Neural cell (in vitro differentiated cells): ENCODE data around the gene ZNF516. TPM values are rescaled to one million over a fixed set of nuclear protein-coding genes. Genes with fewer than 3 reads are reported as not detected.
A peak's percentile ranks its signal among the peaks of the same experiment; 100 is the strongest.

Experiments
- H2AFZ ChIP-seq: fragments of 200-600, 300-800 bp; sonication (generic), shearing (Covaris generic); 2 replicates; pipeline ENCODE4 v1.6.0; 2014; ENCODE audit warnings: low read depth, mild to moderate bottlenecking, antibody characterized with exemption, low read length, moderate library complexity
- H3F3A ChIP-seq: fragments of 200-600 bp; shearing (Covaris generic); 2 replicates; pipeline ENCODE4 v1.6.1; 2016; ENCODE audit warnings: mild to moderate bottlenecking, moderate library complexity, mixed read lengths, antibody characterized with exemption, low read length; ENCODE audit not compliant: insufficient read depth, poor library complexity, severe bottlenecking
- H3K27ac ChIP-seq: fragments of 200-600, 300-800 bp; sonication (generic), shearing (Covaris generic); 2 replicates; pipeline ENCODE4 v1.5.1; 2014; ENCODE audit warnings: mild to moderate bottlenecking, low read length, moderate library complexity
- H3K27me3 ChIP-seq: fragments of 300-800, 200-600 bp; sonication (generic), shearing (Covaris generic); 2 replicates; pipeline ENCODE4 v1.6.0; 2014; ENCODE audit warnings: mild to moderate bottlenecking, low read depth, low read length, moderate library complexity; ENCODE audit not compliant: insufficient read depth
- H3K36me3 ChIP-seq: fragments of 300-800, 200-600 bp; sonication (generic), shearing (Covaris generic); 2 replicates; pipeline ENCODE4 v1.5.1; 2014; ENCODE audit warnings: mild to moderate bottlenecking, antibody characterized with exemption, low read length, moderate library complexity; ENCODE audit not compliant: insufficient read depth
- H3K4me2 ChIP-seq: fragments of 300-800, 200-600 bp; sonication (generic), shearing (Covaris generic); 2 replicates; pipeline ENCODE4 v1.6.0; 2014; ENCODE audit warnings: mild to moderate bottlenecking, low read length
- H3K4me3 ChIP-seq: fragments of 300-800, 200-600 bp; sonication (generic), shearing (Covaris generic); 2 replicates; pipeline ENCODE4 v1.5.1; 2014; ENCODE audit warnings: mild to moderate bottlenecking, low read length, moderate library complexity
- H3K79me2 ChIP-seq: fragments of 200-600 bp; shearing (Covaris generic); replicated peaks from 2 replicates; pipeline ENCODE4 v1.6.0; 2014; ENCODE audit warnings: mild to moderate bottlenecking, low read length, moderate library complexity; ENCODE audit not compliant: insufficient read depth
- H3K9ac ChIP-seq: fragments of 300-800, 200-600 bp; sonication (generic), shearing (Covaris generic); 2 replicates; pipeline ENCODE4 v1.6.1; 2016; ENCODE audit warnings: mild to moderate bottlenecking, low read length, mixed read lengths
- H3K9me2 ChIP-seq: fragments of 200-600 bp; shearing (Covaris generic); 2 replicates; pipeline ENCODE4 v1.6.1; 2016; ENCODE audit warnings: mild to moderate bottlenecking, low read length, mixed read lengths; ENCODE audit not compliant: insufficient read depth
- H3K9me3 ChIP-seq: fragments of 200-600, 300-800 bp; sonication (generic), shearing (Covaris generic); 2 replicates; pipeline ENCODE4 v1.6.1; 2016; ENCODE audit warnings: mild to moderate bottlenecking, mixed run types, low read length, moderate library complexity, mixed read lengths
- H4K20me1 ChIP-seq: fragments of 200-600 bp; shearing (Covaris generic); 2 replicates; pipeline ENCODE4 v1.6.1; 2016; ENCODE audit warnings: mild to moderate bottlenecking, mixed run types; ENCODE audit not compliant: insufficient read depth
- EP300 ChIP-seq: fragments of 450-650 bp; conservative IDR thresholded peaks from 2 replicates; pipeline ENCODE4 v1.6.1; 2014; ENCODE audit warnings: antibody characterized with exemption, mild to moderate bottlenecking, moderate library complexity; ENCODE audit not compliant: poor library complexity, severe bottlenecking
- EZH2 ChIP-seq: fragments of 200-600, 300-800 bp; shearing (Covaris generic), sonication (generic); IDR thresholded peaks from 2 replicates; pipeline ENCODE4 v1.6.1; 2014; ENCODE audit warnings: antibody characterized with exemption, low read length, borderline replicate concordance, mild to moderate bottlenecking; ENCODE audit not compliant: insufficient read depth, poor library complexity, severe bottlenecking
- MXI1 ChIP-seq: fragments of 450-650 bp; conservative IDR thresholded peaks from 2 replicates; pipeline ENCODE4 v1.6.1; 2014; ENCODE audit warnings: antibody characterized with exemption, mild to moderate bottlenecking; ENCODE audit not compliant: poor library complexity, severe bottlenecking
- POLR2AphosphoS5 ChIP-seq: IDR thresholded peaks from 2 replicates; pipeline ENCODE4 v1.6.1; 2012
- RAD21 ChIP-seq: fragments of 450-650 bp; conservative IDR thresholded peaks from 2 replicates; pipeline ENCODE4 v1.6.1; 2014; ENCODE audit warnings: antibody characterized with exemption, mild to moderate bottlenecking, moderate library complexity
- SMC3 ChIP-seq: fragments of 450-650 bp; conservative IDR thresholded peaks from 2 replicates; pipeline ENCODE4 v1.6.1; 2014; ENCODE audit warnings: antibody characterized with exemption, mild to moderate bottlenecking, moderate library complexity; ENCODE audit not compliant: poor library complexity
- TAF1 ChIP-seq: IDR thresholded peaks from 2 replicates; pipeline ENCODE4 v1.6.1; 2012; ENCODE audit warnings: low read depth
- polyA plus RNA-seq: library from polyadenylated mRNA; depleted of rRNA; stranded (reverse); fragments of >200 nt; gene quantifications from 2 replicates; pipeline ENCODE4 v1.2.3, GENCODE V29; 2014
- TF ChIP-seq, protein P1 (sequence below): IDR thresholded peaks from 2 replicates; pipeline ENCODE4 v1.6.1; 2012; ENCODE audit warnings: borderline replicate concordance
- TF ChIP-seq, protein P2 (sequence below): fragments of 450-650 bp; IDR thresholded peaks from 2 replicates; pipeline ENCODE4 v1.5.1; 2014; ENCODE audit warnings: antibody characterized with exemption, mild to moderate bottlenecking, moderate library complexity; ENCODE audit not compliant: poor library complexity, severe bottlenecking

ZNF516 gene
- polyA plus RNA-seq, 1 donor from 2014 or later: 11.5 TPM

DNA sequence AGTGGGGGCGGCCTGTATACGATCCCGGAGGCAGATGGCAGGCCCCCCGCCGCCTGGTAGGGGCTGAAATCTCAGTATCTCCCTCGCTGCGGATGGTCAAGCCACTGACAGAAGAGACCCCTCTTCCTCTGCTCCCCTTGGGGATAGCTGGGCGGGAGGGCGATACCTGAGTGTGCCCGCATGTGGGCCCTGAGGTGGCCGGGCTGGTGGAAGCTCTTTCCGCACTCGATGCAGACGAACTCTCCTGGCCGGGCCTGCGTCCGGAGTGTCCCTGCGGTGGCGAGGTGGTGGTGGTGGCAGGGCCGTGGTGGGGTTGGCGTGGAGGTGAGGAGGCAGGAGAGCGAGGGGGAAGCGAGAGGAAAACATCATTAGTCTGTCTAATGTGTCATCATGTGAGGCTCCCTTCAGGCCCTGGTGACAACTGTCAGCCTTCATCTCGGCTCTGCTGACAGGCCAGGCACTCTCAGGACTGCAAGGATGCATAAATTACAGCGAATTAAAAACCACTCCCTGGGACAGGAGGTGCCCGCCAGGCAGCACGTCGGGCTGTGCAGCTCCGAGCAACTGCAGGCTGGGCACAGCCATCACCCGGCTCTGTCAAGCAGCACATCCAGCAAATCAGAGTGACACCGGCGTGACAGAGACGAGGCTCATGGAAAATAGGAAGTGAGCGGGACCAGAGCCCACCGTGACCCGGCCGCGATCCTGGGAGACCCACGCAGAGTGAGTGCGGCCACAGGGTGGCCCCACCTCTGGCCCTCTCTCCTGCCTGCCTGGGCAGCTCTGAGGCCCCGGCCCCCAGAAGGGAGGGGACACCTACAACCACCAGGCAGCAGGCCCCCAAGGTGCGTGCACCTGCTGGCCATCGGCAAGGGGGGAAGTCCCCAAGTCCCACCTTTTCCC is 123.5 kb downstream of the ZNF516 start:
- Histone ChIP-seq H3K9me2 (no peaks in the 10 kb centered on the region), H3K4me2 (no peak overlapping the region), H3K27me3 (no peaks in the 10 kb centered on the region), H3K9ac (no peak overlapping the region), H3K36me3 (no peaks in the 10 kb centered on the region), H3K27ac (peak overlapping the region; percentile 18), H2AFZ (no peak overlapping the region), H3K9me3 (no peaks in the 10 kb centered on the region), H3K4me3 (peak overlapping the region; percentile 36), H3K79me2 (peaks cover 5% of the 10 kb centered on the region), H4K20me1 (no peaks in the 10 kb centered on the region), H3F3A (no peaks in the 10 kb centered on the region)
- TF ChIP-seq RAD21: no peak
- peak; percentile 84 for TF ChIP-seq EP300
- TF ChIP-seq TAF1: no peak
- no peak for TF ChIP-seq EZH2
- peak; percentile 38 for TF ChIP-seq POLR2AphosphoS5

DNA sequence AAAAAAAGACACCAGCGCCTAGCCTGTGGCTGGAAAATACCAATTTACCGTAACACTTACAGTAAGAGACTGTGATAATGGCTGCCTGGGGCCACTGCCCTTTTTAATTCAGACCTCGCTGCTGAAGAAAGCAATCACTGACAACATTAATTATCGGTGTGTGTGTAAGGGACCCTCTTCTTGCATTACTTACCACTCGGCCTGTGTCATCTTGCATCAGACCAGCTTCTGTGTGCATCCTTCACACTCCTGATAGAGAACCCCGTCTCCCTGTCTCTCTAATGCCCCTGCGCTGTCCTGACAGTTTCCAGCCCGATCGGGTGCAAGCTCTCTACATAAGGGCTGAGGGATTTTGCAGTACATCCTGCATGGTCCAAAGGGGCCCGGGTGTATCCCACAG is 124.4 kb downstream of the ZNF516 start:
- H3K9ac ChIP-seq: no peak overlapping the region
- H3K4me2 ChIP-seq: no peak overlapping the region
- TF ChIP-seq EP300 (no peak), RAD21 (no peak), SMC3 (no peak), POLR2AphosphoS5 (no peak), MXI1 (no peak), TAF1 (no peak), EZH2 (no peak)
- TF ChIP-seq, protein P1, sequence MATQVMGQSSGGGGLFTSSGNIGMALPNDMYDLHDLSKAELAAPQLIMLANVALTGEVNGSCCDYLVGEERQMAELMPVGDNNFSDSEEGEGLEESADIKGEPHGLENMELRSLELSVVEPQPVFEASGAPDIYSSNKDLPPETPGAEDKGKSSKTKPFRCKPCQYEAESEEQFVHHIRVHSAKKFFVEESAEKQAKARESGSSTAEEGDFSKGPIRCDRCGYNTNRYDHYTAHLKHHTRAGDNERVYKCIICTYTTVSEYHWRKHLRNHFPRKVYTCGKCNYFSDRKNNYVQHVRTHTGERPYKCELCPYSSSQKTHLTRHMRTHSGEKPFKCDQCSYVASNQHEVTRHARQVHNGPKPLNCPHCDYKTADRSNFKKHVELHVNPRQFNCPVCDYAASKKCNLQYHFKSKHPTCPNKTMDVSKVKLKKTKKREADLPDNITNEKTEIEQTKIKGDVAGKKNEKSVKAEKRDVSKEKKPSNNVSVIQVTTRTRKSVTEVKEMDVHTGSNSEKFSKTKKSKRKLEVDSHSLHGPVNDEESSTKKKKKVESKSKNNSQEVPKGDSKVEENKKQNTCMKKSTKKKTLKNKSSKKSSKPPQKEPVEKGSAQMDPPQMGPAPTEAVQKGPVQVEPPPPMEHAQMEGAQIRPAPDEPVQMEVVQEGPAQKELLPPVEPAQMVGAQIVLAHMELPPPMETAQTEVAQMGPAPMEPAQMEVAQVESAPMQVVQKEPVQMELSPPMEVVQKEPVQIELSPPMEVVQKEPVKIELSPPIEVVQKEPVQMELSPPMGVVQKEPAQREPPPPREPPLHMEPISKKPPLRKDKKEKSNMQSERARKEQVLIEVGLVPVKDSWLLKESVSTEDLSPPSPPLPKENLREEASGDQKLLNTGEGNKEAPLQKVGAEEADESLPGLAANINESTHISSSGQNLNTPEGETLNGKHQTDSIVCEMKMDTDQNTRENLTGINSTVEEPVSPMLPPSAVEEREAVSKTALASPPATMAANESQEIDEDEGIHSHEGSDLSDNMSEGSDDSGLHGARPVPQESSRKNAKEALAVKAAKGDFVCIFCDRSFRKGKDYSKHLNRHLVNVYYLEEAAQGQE: no peak
- TF ChIP-seq, protein P2, sequence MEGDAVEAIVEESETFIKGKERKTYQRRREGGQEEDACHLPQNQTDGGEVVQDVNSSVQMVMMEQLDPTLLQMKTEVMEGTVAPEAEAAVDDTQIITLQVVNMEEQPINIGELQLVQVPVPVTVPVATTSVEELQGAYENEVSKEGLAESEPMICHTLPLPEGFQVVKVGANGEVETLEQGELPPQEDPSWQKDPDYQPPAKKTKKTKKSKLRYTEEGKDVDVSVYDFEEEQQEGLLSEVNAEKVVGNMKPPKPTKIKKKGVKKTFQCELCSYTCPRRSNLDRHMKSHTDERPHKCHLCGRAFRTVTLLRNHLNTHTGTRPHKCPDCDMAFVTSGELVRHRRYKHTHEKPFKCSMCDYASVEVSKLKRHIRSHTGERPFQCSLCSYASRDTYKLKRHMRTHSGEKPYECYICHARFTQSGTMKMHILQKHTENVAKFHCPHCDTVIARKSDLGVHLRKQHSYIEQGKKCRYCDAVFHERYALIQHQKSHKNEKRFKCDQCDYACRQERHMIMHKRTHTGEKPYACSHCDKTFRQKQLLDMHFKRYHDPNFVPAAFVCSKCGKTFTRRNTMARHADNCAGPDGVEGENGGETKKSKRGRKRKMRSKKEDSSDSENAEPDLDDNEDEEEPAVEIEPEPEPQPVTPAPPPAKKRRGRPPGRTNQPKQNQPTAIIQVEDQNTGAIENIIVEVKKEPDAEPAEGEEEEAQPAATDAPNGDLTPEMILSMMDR: no peak
- H3K4me3 ChIP-seq: no peak overlapping the region
- H3K27me3 ChIP-seq: no peaks in the 10 kb centered on the region
- H3F3A ChIP-seq: no peaks in the 10 kb centered on the region
- H4K20me1 ChIP-seq: no peaks in the 10 kb centered on the region
- H3K36me3 ChIP-seq: no peaks in the 10 kb centered on the region
- H2AFZ ChIP-seq: no peak overlapping the region
- peaks cover 1% of the 10 kb centered on the region for H3K79me2 ChIP-seq
- no peak overlapping the region for H3K27ac ChIP-seq
- H3K9me2 ChIP-seq: no peaks in the 10 kb centered on the region
- H3K9me3 ChIP-seq: no peaks in the 10 kb centered on the region
